GM19467 (cell line): ENCODE results near the gene PHOX2A.

Experiments
- ATAC-seq: cut with Tn5 transposase; IDR thresholded peaks from one replicate; pipeline ENCODE4 v1.9.1; 2021; ENCODE audit warnings: mild to moderate bottlenecking, moderate library complexity; ENCODE audit not compliant: unreplicated experiment

The PHOX2A gene

GRCh38 chr11:72235351-72236057 is 8.5 kb downstream of the PHOX2A start:
- ATAC-seq: no peak

- ATAC-seq: no peak
Observed at GRCh38 chr11:72234920-72235319, 9.1 kb downstream of the PHOX2A start.

- no peak for ATAC-seq
Observed at GRCh38 chr11:72234514-72234830, 9.5 kb downstream of the PHOX2A start.

- no peak for ATAC-seq
Observed at GRCh38 chr11:72233773-72234513, 10.0 kb downstream of the PHOX2A start.

- ATAC-seq: no peak
Observed at GRCh38 chr11:72233056-72233772, 10.8 kb downstream of the PHOX2A start.

- no peak for ATAC-seq
Observed at GRCh38 chr11:72232260-72233055, 11.5 kb downstream of the PHOX2A start.

- no peak for ATAC-seq
Observed at GRCh38 chr11:72231396-72232259, 12.3 kb downstream of the PHOX2A start.

GRCh38 chr11:72230764-72231365 is 13.1 kb downstream of the PHOX2A start:
- no peak for ATAC-seq

- ATAC-seq: no peak
Observed at GRCh38 chr11:72229925-72230763, 13.8 kb downstream of the PHOX2A start.

- no peak for ATAC-seq
Observed at GRCh38 chr11:72229336-72229924, 14.5 kb downstream of the PHOX2A start.

- ATAC-seq: no peak
Observed at GRCh38 chr11:72228844-72229231, 15.1 kb downstream of the PHOX2A start.

- no peak for ATAC-seq
Observed at GRCh38 chr11:72228229-72228843, 15.6 kb downstream of the PHOX2A start.

GRCh38 chr11:72227316-72228228 is 16.4 kb downstream of the PHOX2A start:
- ATAC-seq: no peak

GRCh38 chr11:72226701-72227100 is 17.3 kb downstream of the PHOX2A start:
- ATAC-seq: no peak

GRCh38 chr11:72225411-72225951 is 18.5 kb downstream of the PHOX2A start:
- ATAC-seq: no peak

- no peak for ATAC-seq
Observed at GRCh38 chr11:72224564-72225410, 19.2 kb downstream of the PHOX2A start, which contains the start of gene INPPL1. Gene INPPL1 (plus strand): TSS chr11:72224767. CDS start chr11:72224985, 218 bp downstream.
